Measurements from ENCODE around the gene UQCRC1. TPM values are rescaled to one million over a fixed set of nuclear protein-coding genes. Genes with fewer than 3 reads are reported as not detected.

The UQCRC1 gene
- total and polyA plus RNA-seq, 2 of the 8 experiments (the other 6 are each of a cell fraction or from before 2014, with no cell fraction given), result 310 to 720 TPM

DNA sequence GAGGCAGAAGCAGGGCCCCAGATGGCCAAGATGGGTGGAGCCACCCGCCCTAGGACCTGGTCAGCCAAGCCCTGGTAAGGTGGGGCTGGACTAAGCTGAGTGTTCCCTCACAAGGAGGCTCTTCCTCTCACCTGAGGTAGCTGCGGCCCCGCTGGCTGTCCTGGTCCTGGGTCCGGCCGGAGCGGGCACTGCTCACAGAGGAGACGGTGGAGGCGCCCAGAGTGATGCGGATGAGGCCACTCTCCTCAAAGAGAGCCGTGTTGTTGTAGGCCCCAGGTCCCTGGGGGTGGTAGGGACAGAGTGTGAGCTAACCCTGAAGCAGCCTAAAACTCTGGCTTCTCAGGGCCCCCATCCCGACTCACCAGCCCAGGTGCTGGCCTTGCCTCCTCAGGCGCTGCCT, 33.2 kb upstream of the UQCRC1 start:
- H3K36me3 ChIP-seq (ENCODE audit: control insufficient read depth in 2 of 4, insufficient read depth in 4 of 4, low read length in 3 of 4), result peaks cover 3 to 35% (median 24%) of the 10 kb centered on the region in 4 experiments; a peak in 5 of 8 replicates
- no peak overlapping the region for H3K56ac ChIP-seq (replicated peaks; ENCODE audit: insufficient read length, low read depth, low read length)
- H3K27ac ChIP-seq (ENCODE audit: low read depth, low read length), result no peak overlapping the region
- no peak overlapping the region for H2AK5ac ChIP-seq (ENCODE audit: low read depth, low read length)
- H3K9ac ChIP-seq (replicated peaks in 1 of 4; ENCODE audit: extremely low read depth in 1 of 4, low read depth in 3 of 4, low read length in 3 of 4), result no peak overlapping the region
- no peaks in the 10 kb centered on the region for H3K23me2 ChIP-seq (ENCODE audit: low read depth, low read length)
- H3K18ac ChIP-seq (ENCODE audit: extremely low read depth, low read length), result no peak overlapping the region
- H3K4me3 ChIP-seq (ENCODE audit: extremely low read depth in 1 of 4, insufficient read depth in 2 of 4, low read depth in 3 of 4, low read length in 4 of 4), result no peak overlapping the region
- H3K79me1 ChIP-seq (ENCODE audit: low read depth, low read length), result no peaks in the 10 kb centered on the region; the same call in 1 of the 2 replicates
- H2AFZ ChIP-seq (ENCODE audit: low read length), result no peak overlapping the region
- H3K4me1 ChIP-seq (replicated peaks in 1 of 4; ENCODE audit: control insufficient read depth in 3 of 4, insufficient read depth in 4 of 4, low read length in 3 of 4), result no peaks in the 10 kb centered on the region
- no peak overlapping the region for H3K14ac ChIP-seq (ENCODE audit: insufficient read length)
- no peak overlapping the region for H4K8ac ChIP-seq (ENCODE audit: extremely low read depth, insufficient read depth, low read length)
- no peak overlapping the region for H2BK5ac ChIP-seq (ENCODE audit: low read depth, low read length)
- no peak overlapping the region for H4K5ac ChIP-seq (ENCODE audit: insufficient read length, low read depth, low read length)
- no peak for FAIRE-seq
- peaks cover 3 to 11% of the 10 kb centered on the region in 2 experiments for H4K20me1 ChIP-seq (replicated peaks in 1 of 2; ENCODE audit: control insufficient read depth in 1 of 2, insufficient read depth in 2 of 2, low read length in 2 of 2)
- ChIA-PET POLR2A (ENCODE audit: partially characterized antibody) (interaction anchor here (0.6 kb wide), 1 partner anchor 67 kb away, joined by 3 read pairs; no protein-coding TSS in a partner anchor), CTCF (ENCODE audit: partially characterized antibody) (no interaction called here)
- H4K91ac ChIP-seq (replicated peaks; ENCODE audit: insufficient read length, low read length), result no peak overlapping the region
- no peak overlapping the region for H2BK120ac ChIP-seq (replicated peaks; ENCODE audit: low read depth, low read length)
- H3K23ac ChIP-seq (ENCODE audit: insufficient read length), result no peak overlapping the region
- H3K79me2 ChIP-seq (ENCODE audit: control insufficient read depth in 1 of 2, insufficient read depth in 2 of 2, low read length in 2 of 2), result no peaks in the 10 kb centered on the region
- H3K27me3 ChIP-seq (replicated peaks in 1 of 4; ENCODE audit: control insufficient read depth in 3 of 4, extremely low read depth in 1 of 4, insufficient read depth in 3 of 4, low read length in 3 of 4), result no peaks in the 10 kb centered on the region
- TF ChIP-seq EGR1 (IDR thresholded peaks at IDR 0.05; ENCODE audit: borderline replicate concordance, low read depth, low read length), result no peak
- no peak for TF ChIP-seq NRF1 (IDR thresholded peaks at IDR 0.05; ENCODE audit: low read depth, low read length)
- no peak for TF ChIP-seq TEAD4 (IDR thresholded peaks at IDR 0.05; ENCODE audit: low read depth, low read length)
- no peak for TF ChIP-seq FOSL1 (IDR thresholded peaks at IDR 0.05; ENCODE audit: insufficient read depth, low read depth, low read length)
- no peak for TF ChIP-seq TAF7 (optimal IDR thresholded peaks at IDR 0.05; ENCODE audit: borderline replicate concordance, low read depth, low read length)
- TF ChIP-seq, protein P1, sequence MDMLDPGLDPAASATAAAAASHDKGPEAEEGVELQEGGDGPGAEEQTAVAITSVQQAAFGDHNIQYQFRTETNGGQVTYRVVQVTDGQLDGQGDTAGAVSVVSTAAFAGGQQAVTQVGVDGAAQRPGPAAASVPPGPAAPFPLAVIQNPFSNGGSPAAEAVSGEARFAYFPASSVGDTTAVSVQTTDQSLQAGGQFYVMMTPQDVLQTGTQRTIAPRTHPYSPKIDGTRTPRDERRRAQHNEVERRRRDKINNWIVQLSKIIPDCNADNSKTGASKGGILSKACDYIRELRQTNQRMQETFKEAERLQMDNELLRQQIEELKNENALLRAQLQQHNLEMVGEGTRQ (IDR thresholded peaks at IDR 0.05; ENCODE audit: low read length), result no peak
- TF ChIP-seq TBP (IDR thresholded peaks at IDR 0.05; ENCODE audit: low read depth, low read length), result no peak
- TF ChIP-seq CBX5 (IDR thresholded peaks at IDR 0.05; ENCODE audit: low read depth, low read length), result no peak
- TF ChIP-seq RFX5 (IDR thresholded peaks at IDR 0.05; ENCODE audit: borderline replicate concordance, low read depth, low read length), result no peak
- TF ChIP-seq JUND (IDR thresholded peaks at IDR 0.05; ENCODE audit: low read length), result no peak
- WGBS, 2 experiments (ENCODE audit: extremely low coverage in 1 of 2, insufficient coverage in 1 of 2, insufficient read length in 1 of 2, insufficient replicate concordance in 2 of 2, low coverage in 1 of 2, low lambda C conversion rate in 2 of 2, missing lambda C conversion rate in 1 of 2), result 91% methylated on average over 12 of the region's 12 CpGs; no CpG with 5 or more reads in 1 of the 2 experiments
- no peak overlapping the region for H2BK12ac ChIP-seq (ENCODE audit: low read depth, low read length)
- no peak overlapping the region for H2BK20ac ChIP-seq (ENCODE audit: low read length)
- no peak for DNase-seq (ENCODE audit: low read depth in 1 of 2, low spot score in 2 of 2)
- H2BK15ac ChIP-seq (ENCODE audit: low read length), result no peak overlapping the region
- no peaks in the 10 kb centered on the region for H3K9me3 ChIP-seq (ENCODE audit: insufficient read depth in 2 of 2, low read depth in 1 of 2, low read length in 1 of 2)
- no peak overlapping the region for H3K4ac ChIP-seq (replicated peaks; ENCODE audit: insufficient read length, low read depth, low read length)
- no peak overlapping the region for H3K4me2 ChIP-seq (ENCODE audit: insufficient read depth in 1 of 2, low read depth in 2 of 2, low read length in 2 of 2)

Data from H1 (cell line).